Loucy (cell line): ENCODE data around the gene NFATC3.

Experiments
- H2AFZ ChIP-seq: fragments of 200-600 bp; sonication (generic); 2 replicates; pipeline ENCODE4 v1.6.0; 2016; ENCODE audit warnings: antibody characterized with exemption, mild to moderate bottlenecking, low read length, moderate library complexity
- H3F3A ChIP-seq: fragments of 200-600 bp; 2 replicates; pipeline ENCODE4 v1.6.0; 2016; ENCODE audit warnings: antibody characterized with exemption, low read depth, mild to moderate bottlenecking
- H3K27me3 ChIP-seq: fragments of 200-600 bp; sonication (generic); 2 replicates; pipeline ENCODE4 v1.6.1; 2014; ENCODE audit warnings: low read length, mild to moderate bottlenecking; ENCODE audit not compliant: insufficient read depth, poor library complexity, severe bottlenecking
- H3K36me3 ChIP-seq: fragments of 200-600 bp; sonication (generic); 2 replicates; pipeline ENCODE4 v1.6.1; 2016; ENCODE audit warnings: low read length; ENCODE audit not compliant: insufficient read depth
- H3K4me1 ChIP-seq: fragments of 200-600 bp; sonication (generic); 2 replicates; pipeline ENCODE4 v1.5.1; 2014; ENCODE audit warnings: low read length, mild to moderate bottlenecking; ENCODE audit not compliant: insufficient read depth, poor library complexity, severe bottlenecking
- H3K4me2 ChIP-seq: fragments of 200-600 bp; sonication (generic); 2 replicates; pipeline ENCODE4 v1.6.0; 2014; ENCODE audit warnings: antibody characterized with exemption, low read length, low read depth, mild to moderate bottlenecking; ENCODE audit not compliant: poor library complexity, severe bottlenecking
- H3K4me3 ChIP-seq: fragments of 200-600 bp; sonication (generic); 2 replicates; pipeline ENCODE4 v1.5.1; 2014; ENCODE audit warnings: low read length, mild to moderate bottlenecking, mixed read lengths; ENCODE audit not compliant: poor library complexity, severe bottlenecking
- H3K79me2 ChIP-seq: fragments of 200-600 bp; sonication (generic); 2 replicates; pipeline ENCODE4 v1.6.1; 2014; ENCODE audit warnings: low read length; ENCODE audit not compliant: insufficient read depth
- H3K9ac ChIP-seq: fragments of 200-600 bp; sonication (generic); 2 replicates; pipeline ENCODE4 v1.6.0; 2014; ENCODE audit warnings: mild to moderate bottlenecking, low read depth, low read length, moderate library complexity; ENCODE audit not compliant: poor library complexity, severe bottlenecking
- H3K9me2 ChIP-seq: fragments of 200-600 bp; sonication (generic); replicated peaks from 2 replicates; pipeline ENCODE4 v1.6.1; 2016; ENCODE audit warnings: low read depth, low read length, mixed read lengths
- H3K9me3 ChIP-seq: fragments of 200-600 bp; sonication (generic); 2 replicates; pipeline ENCODE4 v1.6.1; 2014; ENCODE audit warnings: mild to moderate bottlenecking, antibody characterized with exemption, low read length, low read depth; ENCODE audit not compliant: insufficient read depth
- H4K20me1 ChIP-seq: fragments of 200-600 bp; sonication (generic); 2 replicates; pipeline ENCODE4 v1.6.0; 2014; ENCODE audit warnings: antibody characterized with exemption, low read length, mild to moderate bottlenecking; ENCODE audit not compliant: insufficient read depth, poor library complexity, severe bottlenecking
- EZH2phosphoT487 ChIP-seq: fragments of 200-600 bp; IDR thresholded peaks from 2 replicates; pipeline ENCODE4 v1.6.1; 2018; ENCODE audit warnings: antibody characterized with exemption, mild to moderate bottlenecking, moderate library complexity, borderline replicate concordance
- TF ChIP-seq, protein P1 (sequence below): fragments of 200-600 bp; sonication (generic); conservative IDR thresholded peaks from 2 replicates; pipeline ENCODE4 v1.5.1; 2014; ENCODE audit warnings: mild to moderate bottlenecking, antibody characterized with exemption, low read length

NFATC3 gene

DNA sequence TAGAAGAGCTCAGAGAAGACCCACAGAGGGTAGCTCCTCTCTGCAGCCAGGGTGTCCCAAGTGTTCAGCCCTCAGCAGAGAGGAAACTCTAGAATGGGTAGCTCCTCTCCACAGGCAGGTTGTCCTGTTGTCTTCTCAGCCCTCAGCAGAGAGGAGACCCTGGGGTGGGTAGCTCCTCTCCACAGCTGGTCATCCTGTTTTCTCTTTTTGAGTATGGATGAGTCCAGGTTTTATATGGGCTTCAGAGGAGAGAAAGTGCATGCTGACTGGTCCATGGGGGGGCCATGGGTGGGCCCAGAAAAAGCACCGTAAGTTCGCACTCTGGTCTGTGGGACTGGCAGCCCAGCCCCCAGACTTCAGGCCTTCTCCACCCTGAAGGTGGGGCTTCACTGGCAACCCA is 102.3 kb downstream of the NFATC3 start:
- no peaks in the 10 kb centered on the region for H3K79me2 ChIP-seq
- H3K4me3 ChIP-seq: no peak overlapping the region
- H3K27me3 ChIP-seq: no peaks in the 10 kb centered on the region
- H3K9me3 ChIP-seq: no peaks in the 10 kb centered on the region
- H3K9ac ChIP-seq: no peak overlapping the region
- no peak overlapping the region for H2AFZ ChIP-seq
- no peaks in the 10 kb centered on the region for H3K9me2 ChIP-seq
- H3K4me1 ChIP-seq: no peaks in the 10 kb centered on the region
- peaks cover 3% of the 10 kb centered on the region for H4K20me1 ChIP-seq
- no peaks in the 10 kb centered on the region for H3F3A ChIP-seq
- H3K36me3 ChIP-seq: peaks cover 91% of the 10 kb centered on the region
- H3K4me2 ChIP-seq: no peak overlapping the region
- TF ChIP-seq, protein P1, sequence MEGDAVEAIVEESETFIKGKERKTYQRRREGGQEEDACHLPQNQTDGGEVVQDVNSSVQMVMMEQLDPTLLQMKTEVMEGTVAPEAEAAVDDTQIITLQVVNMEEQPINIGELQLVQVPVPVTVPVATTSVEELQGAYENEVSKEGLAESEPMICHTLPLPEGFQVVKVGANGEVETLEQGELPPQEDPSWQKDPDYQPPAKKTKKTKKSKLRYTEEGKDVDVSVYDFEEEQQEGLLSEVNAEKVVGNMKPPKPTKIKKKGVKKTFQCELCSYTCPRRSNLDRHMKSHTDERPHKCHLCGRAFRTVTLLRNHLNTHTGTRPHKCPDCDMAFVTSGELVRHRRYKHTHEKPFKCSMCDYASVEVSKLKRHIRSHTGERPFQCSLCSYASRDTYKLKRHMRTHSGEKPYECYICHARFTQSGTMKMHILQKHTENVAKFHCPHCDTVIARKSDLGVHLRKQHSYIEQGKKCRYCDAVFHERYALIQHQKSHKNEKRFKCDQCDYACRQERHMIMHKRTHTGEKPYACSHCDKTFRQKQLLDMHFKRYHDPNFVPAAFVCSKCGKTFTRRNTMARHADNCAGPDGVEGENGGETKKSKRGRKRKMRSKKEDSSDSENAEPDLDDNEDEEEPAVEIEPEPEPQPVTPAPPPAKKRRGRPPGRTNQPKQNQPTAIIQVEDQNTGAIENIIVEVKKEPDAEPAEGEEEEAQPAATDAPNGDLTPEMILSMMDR: no peak
- TF ChIP-seq EZH2phosphoT487: no peak

DNA sequence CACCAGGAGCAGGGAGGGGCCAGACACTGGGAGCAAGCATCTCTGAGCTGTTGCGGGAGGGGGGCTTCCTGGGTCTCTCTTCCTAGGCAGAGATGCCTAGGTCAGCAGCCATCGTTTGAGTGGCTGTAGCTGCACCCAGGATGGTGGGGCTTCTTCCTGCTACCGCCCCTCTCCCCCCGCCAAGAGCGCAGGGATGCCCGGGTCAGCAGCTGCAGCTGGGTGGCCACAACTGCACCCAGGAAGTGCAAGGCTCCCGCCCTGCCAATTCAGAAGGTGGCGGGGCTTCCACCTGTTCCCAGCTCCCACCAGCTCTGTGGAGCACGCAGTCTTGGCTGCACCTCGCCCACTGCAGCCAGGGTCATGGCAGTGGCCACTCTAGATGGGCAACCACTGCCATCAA is 103.0 kb downstream of the NFATC3 start:
- H3F3A ChIP-seq: no peaks in the 10 kb centered on the region
- H3K4me1 ChIP-seq: no peaks in the 10 kb centered on the region
- H3K9ac ChIP-seq: no peak overlapping the region
- H4K20me1 ChIP-seq: peaks cover 3% of the 10 kb centered on the region
- H3K9me2 ChIP-seq: no peaks in the 10 kb centered on the region
- H3K4me2 ChIP-seq: no peak overlapping the region
- TF ChIP-seq, protein P1: no peak
- no peak for TF ChIP-seq EZH2phosphoT487
- H3K9me3 ChIP-seq: no peaks in the 10 kb centered on the region
- peaks cover 91% of the 10 kb centered on the region for H3K36me3 ChIP-seq
- H3K27me3 ChIP-seq: no peaks in the 10 kb centered on the region
- H3K79me2 ChIP-seq: no peaks in the 10 kb centered on the region
- H2AFZ ChIP-seq: no peak overlapping the region
- H3K4me3 ChIP-seq: no peak overlapping the region

DNA sequence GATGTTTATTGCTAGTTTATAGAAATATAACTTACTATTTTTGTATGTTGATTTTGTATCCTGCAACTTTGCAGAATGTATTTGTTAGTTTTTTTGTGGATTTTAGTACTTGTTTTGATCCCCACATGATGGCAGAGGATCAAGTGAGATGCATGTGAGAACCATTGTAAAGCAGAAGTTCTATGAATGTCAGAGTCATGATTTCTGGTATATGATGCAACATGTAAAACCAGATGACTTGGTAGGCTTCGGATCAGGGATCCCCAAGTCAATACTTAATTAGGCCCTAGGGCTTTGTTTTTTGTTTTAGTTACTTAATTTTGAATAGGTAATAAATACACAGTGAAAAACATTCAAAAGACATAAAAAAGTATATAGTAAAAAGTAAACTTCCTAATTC is 104.9 kb downstream of the NFATC3 start:
- Histone ChIP-seq H3K4me1 (no peaks in the 10 kb centered on the region), H3K4me2 (no peak overlapping the region), H3K79me2 (0 out of 2 replicates have a peak, but pooled peaks cover 2% of the 10 kb centered on the region), H3K27me3 (no peaks in the 10 kb centered on the region), H3K9ac (no peak overlapping the region), H3K9me3 (no peaks in the 10 kb centered on the region), H4K20me1 (peaks cover 3% of the 10 kb centered on the region), H3K4me3 (no peak overlapping the region), H3K36me3 (peaks cover 88% of the 10 kb centered on the region), H2AFZ (no peak overlapping the region), H3F3A (no peaks in the 10 kb centered on the region), H3K9me2 (no peaks in the 10 kb centered on the region)
- TF ChIP-seq EZH2phosphoT487: no peak
- TF ChIP-seq, protein P1: no peak
